ENCODE data around the gene NEB. TPM values are rescaled to one million over a fixed set of nuclear protein-coding genes. Genes with fewer than 3 reads are reported as not detected.
"Not testable (repeated sequence)": the region's sequence is repeated elsewhere in the genome, so short reads cannot be mapped to it uniquely, and the experiment has no call there.

Gene NEB
- total and polyA plus RNA-seq, 2 experiments from 2014 or later = 0.40 to 1.2 TPM

GRCh38 chr2:151713291-151713903, 20.9 kb downstream of the NEB start:
- TF ChIP-seq CTCF (IDR thresholded peaks at IDR 0.05; ENCODE audit: low read depth, low read length) = no peak
- Histone ChIP-seq H3K27ac (no peak overlapping the region), H3K4me1 (ENCODE audit: low read depth) (no peaks in the 10 kb centered on the region), H3K36me3 (no peaks in the 10 kb centered on the region), H3K27me3 (no peaks in the 10 kb centered on the region), H3K4me3 (no peak overlapping the region), H3K9me3 (ENCODE audit: low read depth) (no peaks in the 10 kb centered on the region)
- no peak for DNase-seq (ENCODE audit: low read depth in 1 of 2, low spot score in 1 of 2)

GRCh38 chr2:151711025-151711424, 23.3 kb downstream of the NEB start:
- TF ChIP-seq CTCF (IDR thresholded peaks at IDR 0.05; ENCODE audit: low read depth, low read length) = no peak
- no peak overlapping the region for H3K27ac ChIP-seq
- H3K36me3 ChIP-seq = no peaks in the 10 kb centered on the region
- no peaks in the 10 kb centered on the region for H3K4me1 ChIP-seq (ENCODE audit: low read depth)
- no peak for DNase-seq (ENCODE audit: low read depth in 1 of 2, low spot score in 1 of 2)
- no peaks in the 10 kb centered on the region for H3K27me3 ChIP-seq
- no peaks in the 10 kb centered on the region for H3K9me3 ChIP-seq (ENCODE audit: low read depth)
- no peak overlapping the region for H3K4me3 ChIP-seq

- DNase-seq (ENCODE audit: low read depth in 1 of 2, low spot score in 1 of 2) = no peak
- Histone ChIP-seq H3K36me3 (no peaks in the 10 kb centered on the region), H3K9me3 (ENCODE audit: low read depth) (no peaks in the 10 kb centered on the region), H3K4me3 (no peak overlapping the region), H3K27ac (no peak overlapping the region), H3K27me3 (no peaks in the 10 kb centered on the region), H3K4me1 (ENCODE audit: low read depth) (no peaks in the 10 kb centered on the region)
- TF ChIP-seq CTCF (IDR thresholded peaks at IDR 0.05; ENCODE audit: low read depth, low read length) = no peak
Measured at GRCh38 chr2:151708788-151709187, 25.5 kb downstream of the NEB start.

GRCh38 chr2:151707857-151708256, 26.4 kb downstream of the NEB start:
- H3K9me3 ChIP-seq (ENCODE audit: low read depth) = no peaks in the 10 kb centered on the region
- no peak for DNase-seq (ENCODE audit: low read depth in 1 of 2, low spot score in 1 of 2)
- H3K36me3 ChIP-seq = no peaks in the 10 kb centered on the region
- H3K4me3 ChIP-seq = no peak overlapping the region
- H3K27ac ChIP-seq = no peak overlapping the region
- H3K27me3 ChIP-seq = no peaks in the 10 kb centered on the region
- H3K4me1 ChIP-seq (ENCODE audit: low read depth) = no peaks in the 10 kb centered on the region
- TF ChIP-seq CTCF (IDR thresholded peaks at IDR 0.05; ENCODE audit: low read depth, low read length) = no peak

- not testable (repeated sequence) for DNase-seq (ENCODE audit: low read depth in 1 of 2, low spot score in 1 of 2); H3K4me3 ChIP-seq; H3K27ac ChIP-seq
Measured at GRCh38 chr2:151704480-151704961, 29.8 kb downstream of the NEB start.

GRCh38 chr2:151698134-151698533, 36.1 kb downstream of the NEB start:
- H3K27me3 ChIP-seq; H3K9me3 ChIP-seq (ENCODE audit: low read depth); H3K4me1 ChIP-seq (ENCODE audit: low read depth); H3K27ac ChIP-seq; H3K4me3 ChIP-seq; H3K36me3 ChIP-seq; DNase-seq (ENCODE audit: low read depth in 1 of 2, low spot score in 1 of 2): not testable (repeated sequence)

More at GRCh38 chr2:151704480-151704961, 29.8 kb downstream of the NEB start:
- H3K4me1 ChIP-seq (ENCODE audit: low read depth); H3K36me3 ChIP-seq; H3K27me3 ChIP-seq; H3K9me3 ChIP-seq (ENCODE audit: low read depth): not testable (repeated sequence)
